Skin epidermis (tissue), 12 donors: ENCODE data around the gene PHF23.

ENCODE experiments used
- H3K27ac ChIP-seq, 21 experiments: fragments of 200-600 bp; sonication (generic) in 11 of 21; one replicate each; pipeline ENCODE4 v1.5.0; 2020; ENCODE audit warnings: mild to moderate bottlenecking in 3 of 21, inconsistent platforms in 2 of 21, moderate library complexity in 2 of 21
- H3K4me3 ChIP-seq, 7 experiments: fragments of 200-600 bp; sonication (generic) in 2 of 7; one replicate each; pipeline ENCODE4 v1.5.0; 2020; ENCODE audit warnings: inconsistent platforms in 2 of 7, mild to moderate bottlenecking in 2 of 7, moderate library complexity in 1 of 7

PHF23 gene

GRCh38 chr17:7260151-7260550 lies 20.9 kb upstream of the PHF23 start:
- H3K27ac ChIP-seq = peak overlapping the region in 2 of 21 experiments; percentile 67 to 79

GRCh38 chr17:7259555-7259889 lies 20.3 kb upstream of the PHF23 start:
- H3K4me3 ChIP-seq = no peak overlapping the region
- H3K27ac ChIP-seq = no peak overlapping the region

More at GRCh38 chr17:7260151-7260550, 20.9 kb upstream of the PHF23 start:
- no peak overlapping the region for H3K4me3 ChIP-seq

GRCh38 chr17:7258731-7259554 lies 19.7 kb upstream of the PHF23 start:
- Histone ChIP-seq H3K4me3 (no peak overlapping the region), H3K27ac (no peak overlapping the region)

GRCh38 chr17:7256766-7257456 lies 17.7 kb upstream of the PHF23 start:
- no peak overlapping the region for H3K27ac ChIP-seq
- no peak overlapping the region for H3K4me3 ChIP-seq

GRCh38 chr17:7254511-7254910 lies 15.3 kb upstream of the PHF23 start:
- H3K27ac ChIP-seq = no peak overlapping the region
- H3K4me3 ChIP-seq = no peak overlapping the region

- Histone ChIP-seq H3K4me3 (peak overlapping the region; percentile 66 to 99 (median 89)), H3K27ac (peak overlapping the region in 17 of 21 experiments; percentile 92 to 100 (median 98))
Observed at GRCh38 chr17:7253082-7253481, 13.8 kb upstream of the PHF23 start.

GRCh38 chr17:7252176-7253043 lies 13.2 kb upstream of the PHF23 start, which contains the start of gene ELP5:
Gene ELP5 (plus strand): TSS chr17:7252215. CDS start chr17:7252551, 336 bp downstream.
- H3K27ac ChIP-seq = peak within 1 kb of the TSS; percentile 85 to 100 (median 98)

GRCh38 chr17:7251661-7252175 lies 12.5 kb upstream of the PHF23 start, which contains the start of gene CTDNEP1:
Gene CTDNEP1 (minus strand): TSS chr17:7251734. CDS start chr17:7251296, 438 bp downstream.
- peak within 1 kb of the TSS; percentile 85 to 100 (median 98) for H3K27ac ChIP-seq
- peak within 1 kb of the TSS; percentile 66 to 99 (median 89) for H3K4me3 ChIP-seq

More at GRCh38 chr17:7252176-7253043, 13.2 kb upstream of the PHF23 start, which contains the start of gene ELP5:
- H3K4me3 ChIP-seq = peak within 1 kb of the TSS; percentile 66 to 99 (median 89)

GRCh38 chr17:7250695-7251627 lies 11.7 kb upstream of the PHF23 start:
- peak overlapping the region; percentile 66 to 99 (median 89) for H3K4me3 ChIP-seq

GRCh38 chr17:7249830-7250229 lies 10.6 kb upstream of the PHF23 start:
- Histone ChIP-seq H3K27ac (peak overlapping the region in 12 of 21 experiments; percentile 92 to 99 (median 98)), H3K4me3 (peak overlapping the region in 6 of 7 experiments; percentile 66 to 99 (median 90))

More at GRCh38 chr17:7250695-7251627, 11.7 kb upstream of the PHF23 start:
- peak overlapping the region; percentile 85 to 100 (median 98) for H3K27ac ChIP-seq

- no peak overlapping the region for H3K4me3 ChIP-seq
- H3K27ac ChIP-seq = no peak overlapping the region
Observed at GRCh38 chr17:7249214-7249613, 10.0 kb upstream of the PHF23 start.

- Histone ChIP-seq H3K27ac (no peak overlapping the region), H3K4me3 (no peak overlapping the region)
Observed at GRCh38 chr17:7248796-7249195, 9.5 kb upstream of the PHF23 start.

- peak overlapping the region in 1 of 21 experiments; percentile 11 for H3K27ac ChIP-seq
Observed at GRCh38 chr17:7246779-7247178, 7.5 kb upstream of the PHF23 start.

GRCh38 chr17:7243838-7244237 lies 4.6 kb upstream of the PHF23 start:
- H3K4me3 ChIP-seq = peak overlapping the region in 1 of 7 experiments; percentile 88

More at GRCh38 chr17:7246779-7247178, 7.5 kb upstream of the PHF23 start:
- no peak overlapping the region for H3K4me3 ChIP-seq

GRCh38 chr17:7243453-7243729 lies 4.1 kb upstream of the PHF23 start:
- peak overlapping the region in 20 of 21 experiments; percentile 92 to 100 (median 98) for H3K27ac ChIP-seq
- peak overlapping the region; percentile 74 to 96 (median 88) for H3K4me3 ChIP-seq

More at GRCh38 chr17:7243838-7244237, 4.6 kb upstream of the PHF23 start:
- H3K27ac ChIP-seq = peak overlapping the region in 15 of 21 experiments; percentile 92 to 99 (median 98)

GRCh38 chr17:7242717-7243452 lies 3.6 kb upstream of the PHF23 start:
- Histone ChIP-seq H3K27ac (peak overlapping the region; percentile 87 to 100 (median 98)), H3K4me3 (peak overlapping the region; percentile 74 to 96 (median 88))
